ENCODE results near the gene GNGT1.

Gene GNGT1

GRCh38 chr7:93906267-93906666 is at the start of gene GNGT1:
Gene GNGT1, plus strand, starts transcription at chr7:93906567. Its CDS starts 180 bp downstream, at chr7:93906747.
- no peak for DNase-seq (ENCODE audit: low read depth)

GRCh38 chr7:93858857-93859256 is 47.5 kb upstream of the GNGT1 start:
- DNase-seq (ENCODE audit: low read depth), result no peak

- no peak for DNase-seq (ENCODE audit: low read depth)
Measured at GRCh38 chr7:93860261-93860660, 46.1 kb upstream of the GNGT1 start.

GRCh38 chr7:93861325-93861949 is 44.9 kb upstream of the GNGT1 start:
- no peak for DNase-seq (ENCODE audit: low read depth)

- DNase-seq (ENCODE audit: low read depth), result no peak
Measured at GRCh38 chr7:93862651-93863050, 43.7 kb upstream of the GNGT1 start.

GRCh38 chr7:93866886-93867285 is 39.5 kb upstream of the GNGT1 start:
- DNase-seq (ENCODE audit: low read depth), result no peak

GRCh38 chr7:93873998-93874574 is 32.3 kb upstream of the GNGT1 start:
- no peak for DNase-seq (ENCODE audit: low read depth)

GRCh38 chr7:93877742-93878141 is 28.6 kb upstream of the GNGT1 start:
- DNase-seq (ENCODE audit: low read depth), result no peak

- DNase-seq (ENCODE audit: low read depth), result no peak
Measured at GRCh38 chr7:93879356-93879755, 27.0 kb upstream of the GNGT1 start.

GRCh38 chr7:93882468-93882867 is 23.9 kb upstream of the GNGT1 start:
- no peak for DNase-seq (ENCODE audit: low read depth)

- DNase-seq (ENCODE audit: low read depth), result no peak
Measured at GRCh38 chr7:93883078-93883916, 23.1 kb upstream of the GNGT1 start.

GRCh38 chr7:93883917-93884345 is 22.4 kb upstream of the GNGT1 start:
- DNase-seq (ENCODE audit: low read depth), result no peak

GRCh38 chr7:93884541-93884940 is 21.8 kb upstream of the GNGT1 start:
- DNase-seq (ENCODE audit: low read depth), result no peak

- DNase-seq (ENCODE audit: low read depth), result no peak
Measured at GRCh38 chr7:93889261-93889660, 17.1 kb upstream of the GNGT1 start.

- no peak for DNase-seq (ENCODE audit: low read depth)
Measured at GRCh38 chr7:93890041-93890463, 16.3 kb upstream of the GNGT1 start.

GRCh38 chr7:93890464-93891068 is 15.8 kb upstream of the GNGT1 start, which contains the start of gene TFPI2:
Gene TFPI2, minus strand, starts transcription at chr7:93890753. Its CDS starts 75 bp downstream, at chr7:93890678.
- no peak for DNase-seq (ENCODE audit: low read depth)

- no peak for DNase-seq (ENCODE audit: low read depth)
Measured at GRCh38 chr7:93894426-93894825, 11.9 kb upstream of the GNGT1 start.

- DNase-seq (ENCODE audit: low read depth), result no peak
Measured at GRCh38 chr7:93894966-93895640, 11.3 kb upstream of the GNGT1 start.

- DNase-seq (ENCODE audit: low read depth), result no peak
Measured at GRCh38 chr7:93895859-93896600, 10.3 kb upstream of the GNGT1 start.

GRCh38 chr7:93897680-93898079 is 8.7 kb upstream of the GNGT1 start:
- no peak for DNase-seq (ENCODE audit: low read depth)

- no peak for DNase-seq (ENCODE audit: low read depth)
Measured at GRCh38 chr7:93902777-93903423, 3.5 kb upstream of the GNGT1 start.
